HG03575 (cell line): Measurements from ENCODE around the gene QSOX2.

Source experiments
- ATAC-seq: cut with Tn5 transposase; IDR thresholded peaks from one replicate; pipeline ENCODE4 v1.9.1; 2021; ENCODE audit not compliant: unreplicated experiment, insufficient number of reproducible peaks, low FRiP score; ENCODE audit errors: extremely low read depth

Gene QSOX2

DNA sequence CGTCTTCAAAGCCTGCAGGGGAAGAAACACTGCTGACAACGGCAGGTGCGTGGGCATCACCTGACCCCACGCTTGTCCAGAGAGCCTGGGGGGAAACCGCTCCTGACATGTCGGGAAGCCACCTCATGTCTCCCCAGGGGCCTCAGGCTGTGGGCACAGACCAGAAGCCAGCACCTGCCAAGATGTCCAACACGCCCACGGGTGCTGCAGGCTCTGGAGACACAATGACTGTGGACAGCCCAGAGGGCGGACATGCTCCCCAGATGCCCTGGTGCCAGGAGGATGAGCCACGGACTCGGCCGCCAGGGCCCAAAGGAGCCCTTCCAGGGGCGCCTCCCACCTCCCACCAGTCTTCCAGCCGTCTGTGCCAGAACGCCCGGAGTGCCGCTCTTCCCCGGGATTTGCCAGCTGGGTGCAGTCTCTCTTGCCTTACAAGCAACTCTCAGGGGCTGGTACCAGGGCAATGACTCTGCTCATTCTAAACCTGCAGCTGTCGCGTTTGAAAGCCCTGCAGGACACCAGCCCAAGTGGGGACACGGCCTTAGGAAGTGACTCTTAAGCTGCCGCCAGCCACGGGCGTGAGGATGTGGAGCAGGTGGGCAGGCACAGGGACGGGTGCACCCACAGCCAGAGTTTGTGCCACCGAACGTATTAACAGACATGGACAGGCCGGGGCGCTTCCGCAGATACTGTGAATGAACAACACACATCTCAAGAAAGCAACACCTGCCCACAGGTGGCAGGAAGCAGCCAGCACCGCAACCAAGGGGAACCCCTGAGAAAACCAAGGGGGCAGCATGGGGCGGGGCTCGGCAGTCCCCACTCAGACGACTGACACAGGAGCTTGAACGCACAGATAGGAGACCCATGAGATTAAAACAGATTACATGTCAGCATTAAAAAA, 33.9 kb downstream of the QSOX2 start:
- no peak for ATAC-seq

GRCh38 chr9:136211006-136211405, 34.6 kb downstream of the QSOX2 start:
- ATAC-seq = no peak

- ATAC-seq = no peak
Observed at GRCh38 chr9:136210276-136210675, 35.3 kb downstream of the QSOX2 start.

- no peak for ATAC-seq
Observed at GRCh38 chr9:136209786-136210185, 35.8 kb downstream of the QSOX2 start.

- ATAC-seq = no peak
Observed at GRCh38 chr9:136209232-136209631, 36.4 kb downstream of the QSOX2 start.

- ATAC-seq = no peak
Observed at GRCh38 chr9:136208675-136209074, 36.9 kb downstream of the QSOX2 start.

DNA sequence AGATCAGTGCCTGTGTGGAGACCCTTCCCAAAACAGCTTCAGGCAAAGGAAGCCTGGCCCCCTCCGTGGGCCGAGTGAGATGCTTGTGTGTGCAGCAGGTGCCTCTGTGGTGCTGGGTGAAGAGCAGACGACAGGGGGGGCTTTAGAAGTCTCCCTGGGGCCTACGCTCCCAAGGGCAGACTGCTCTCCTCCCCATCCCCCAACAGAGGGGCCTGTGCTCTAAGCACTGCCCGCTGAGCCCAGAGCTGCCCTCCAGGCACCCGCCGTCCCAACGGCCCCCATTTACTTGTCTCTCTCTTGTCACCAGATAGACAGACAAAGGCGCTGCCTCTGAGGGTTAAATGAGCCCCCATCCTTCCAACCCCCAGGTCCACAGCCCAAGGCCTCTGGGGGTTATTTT, 38.0 kb downstream of the QSOX2 start:
- no peak for ATAC-seq

- no peak for ATAC-seq
Observed at GRCh38 chr9:136206602-136207275, 38.9 kb downstream of the QSOX2 start.

- no peak for ATAC-seq
Observed at GRCh38 chr9:136205707-136205992, 40.0 kb downstream of the QSOX2 start.

DNA sequence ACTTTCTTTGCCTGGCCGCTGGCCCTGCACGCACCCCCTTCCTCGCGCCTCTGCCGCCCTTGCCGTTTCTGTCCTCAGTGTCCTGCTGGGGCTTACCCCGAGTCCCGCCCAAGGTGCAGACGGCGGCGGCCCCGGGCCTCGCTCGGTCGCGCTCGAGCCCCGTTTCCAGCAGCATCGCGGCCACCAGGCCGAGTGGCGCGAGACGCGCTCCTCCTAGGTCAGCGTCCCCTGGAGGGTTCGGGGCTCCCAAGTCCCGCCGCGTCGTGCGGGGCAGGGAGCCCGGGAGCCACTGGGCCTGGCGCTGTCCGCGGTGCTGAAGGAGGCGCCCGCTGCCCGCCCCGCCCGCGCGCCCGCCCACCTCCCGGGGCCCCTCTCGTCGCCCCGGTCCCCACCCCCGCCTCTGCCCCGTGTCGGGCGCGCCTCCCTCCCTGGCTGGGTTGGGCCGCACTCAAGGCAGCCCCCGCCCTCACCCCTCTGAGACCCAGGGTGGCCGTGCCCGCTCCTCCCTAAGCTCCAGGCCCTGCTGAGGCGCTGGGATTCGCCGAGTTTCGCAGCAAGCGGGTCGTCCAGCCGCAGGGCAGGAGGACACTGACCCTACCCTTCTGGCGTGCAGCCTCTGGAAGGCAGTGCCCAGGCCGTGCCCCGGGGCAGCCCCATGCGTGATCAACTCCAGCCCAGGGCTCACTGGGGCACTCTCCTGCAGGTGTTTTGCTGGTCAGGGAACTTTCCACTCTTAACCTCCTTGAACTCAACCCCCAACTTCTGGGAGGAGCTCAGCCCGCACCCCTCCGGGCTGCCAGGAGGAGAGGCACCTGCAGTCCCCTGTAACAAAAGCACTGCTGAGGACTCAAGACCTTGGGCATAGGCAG, 40.5 kb downstream of the QSOX2 start, which contains the start of gene LHX3:
TSS of gene LHX3 (minus strand) at position 291 of the 869 bp plus-strand sequence. CDS start at position 175, 116 bp downstream.
- no peak for ATAC-seq

- ATAC-seq = no peak
Observed at GRCh38 chr9:136204145-136204805, 41.3 kb downstream of the QSOX2 start.

GRCh38 chr9:136203408-136204144, 42.0 kb downstream of the QSOX2 start:
- ATAC-seq = no peak

- ATAC-seq = no peak
Observed at GRCh38 chr9:136202454-136203407, 42.9 kb downstream of the QSOX2 start.

DNA sequence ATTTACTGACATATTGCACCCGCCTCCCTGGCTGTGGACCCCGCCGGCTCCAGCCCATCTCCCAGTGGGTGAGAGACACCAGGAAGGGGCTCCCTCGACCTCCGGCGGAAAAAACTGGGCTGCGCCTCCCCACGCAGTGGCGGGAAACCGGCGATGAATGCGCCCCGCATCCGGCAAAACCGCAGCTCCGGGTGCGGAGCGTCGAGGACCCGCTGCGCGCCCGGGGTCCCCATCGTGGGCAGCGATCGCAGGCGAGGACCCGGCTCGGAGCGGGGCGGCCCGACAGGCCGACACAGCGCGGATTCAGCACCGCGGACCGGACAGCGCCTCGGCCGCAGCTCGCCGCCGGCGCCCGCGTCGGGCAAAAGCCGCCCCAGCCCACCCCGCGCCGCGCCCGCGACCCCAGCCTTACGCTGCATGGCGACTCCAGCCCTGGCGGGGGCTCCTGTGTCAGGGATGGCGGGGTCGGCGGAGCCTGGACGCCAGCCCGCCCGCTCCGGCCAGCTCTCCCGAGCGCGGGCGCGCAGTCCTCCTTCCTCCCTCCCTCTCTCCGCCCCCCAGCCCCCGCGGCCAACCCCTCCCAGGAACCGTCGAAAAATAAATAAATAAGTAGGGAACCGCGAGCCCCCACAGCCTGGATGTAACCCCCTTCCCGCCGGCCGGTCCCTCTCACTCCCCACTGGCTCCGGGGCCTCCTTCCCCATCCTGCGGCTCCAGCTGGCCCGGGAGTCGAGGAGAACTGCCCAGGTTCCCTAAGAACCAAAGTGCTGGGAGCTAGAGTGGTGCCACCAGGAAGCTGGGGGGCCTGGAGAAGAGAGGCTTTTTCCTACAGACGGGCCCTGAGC, 43.8 kb downstream of the QSOX2 start:
- no peak for ATAC-seq

- no peak for ATAC-seq
Observed at GRCh38 chr9:136201174-136201573, 44.4 kb downstream of the QSOX2 start.

DNA sequence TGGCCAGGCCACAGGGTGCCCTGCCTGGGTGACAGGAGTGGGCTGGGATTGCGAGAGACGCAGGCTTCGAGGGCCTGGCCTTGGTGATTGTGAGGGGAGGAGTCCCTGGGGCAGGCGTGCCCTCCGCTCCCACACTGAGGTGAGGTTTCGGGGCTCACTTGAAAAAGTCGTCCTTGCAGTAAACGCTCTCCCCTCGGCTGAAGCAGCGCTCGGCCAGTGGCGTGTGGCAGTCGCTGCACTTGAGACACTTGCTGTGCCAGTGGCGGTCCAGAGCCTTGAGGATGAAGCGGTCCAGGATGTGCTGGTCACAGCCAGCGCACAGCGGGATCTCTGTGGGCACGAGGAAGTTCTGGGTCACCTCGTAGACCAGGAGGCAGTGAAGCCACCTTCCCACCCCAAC, 45.2 kb downstream of the QSOX2 start:
- no peak for ATAC-seq
